ACHN (cell line): ENCODE results near the gene FARP2.
A peak's percentile ranks its signal among the peaks of the same experiment; 100 is the strongest.
"Not testable (repeated sequence)": the region's sequence is repeated elsewhere in the genome, so short reads cannot be mapped to it uniquely, and the experiment has no call there.

Source experiments
- DNase-seq: peaks from one replicate; pipeline ENCODE4 v3.0.0-alpha.2; 2015
- in situ Hi-C: cut with HindIII; loops from 2 replicates; pipeline ENCODE4 v1.10.0; 2017; ENCODE audit warnings: low sequenced_read_pairs, low pct_ligation_motif_present, low pct_unique_long_range_greater_than_20kb

Gene FARP2

GRCh38 chr2:241357531-241357930, 1.4 kb downstream of the FARP2 start:
- in situ Hi-C loops = no loop called here

GRCh38 chr2:241358470-241358869, 2.4 kb downstream of the FARP2 start:
- in situ Hi-C loops = no loop called here
- DNase-seq = no peak

More at GRCh38 chr2:241357531-241357930, 1.4 kb downstream of the FARP2 start:
- no peak for DNase-seq

GRCh38 chr2:241359481-241360045, 3.5 kb downstream of the FARP2 start:
- DNase-seq = no peak

GRCh38 chr2:241363426-241363825, 7.3 kb downstream of the FARP2 start:
- DNase-seq = peak; percentile 68
- in situ Hi-C loops = no loop called here

More at GRCh38 chr2:241359481-241360045, 3.5 kb downstream of the FARP2 start:
- in situ Hi-C loops = no loop called here

GRCh38 chr2:241364781-241365180, 8.7 kb downstream of the FARP2 start:
- DNase-seq = no peak
- in situ Hi-C loops = no loop called here

- in situ Hi-C loops = no loop called here
- no peak for DNase-seq
Observed at GRCh38 chr2:241366678-241367077, 10.6 kb downstream of the FARP2 start.

GRCh38 chr2:241368643-241369042, 12.6 kb downstream of the FARP2 start:
- no peak for DNase-seq
- in situ Hi-C loops = no loop called here

- DNase-seq = no peak
- in situ Hi-C loops = no loop called here
Observed at GRCh38 chr2:241372361-241372992, 16.4 kb downstream of the FARP2 start.

GRCh38 chr2:241373446-241373845, 17.4 kb downstream of the FARP2 start:
- in situ Hi-C loops = no loop called here

GRCh38 chr2:241373906-241374305, 17.8 kb downstream of the FARP2 start:
- DNase-seq, in situ Hi-C loops: not testable (repeated sequence)

More at GRCh38 chr2:241373446-241373845, 17.4 kb downstream of the FARP2 start:
- DNase-seq = no peak

GRCh38 chr2:241375300-241375699, 19.2 kb downstream of the FARP2 start:
- in situ Hi-C loops = no loop called here
- DNase-seq = no peak

- in situ Hi-C loops = no loop called here
- DNase-seq = no peak
Observed at GRCh38 chr2:241376808-241377207, 20.7 kb downstream of the FARP2 start.

GRCh38 chr2:241378816-241379215, 22.7 kb downstream of the FARP2 start:
- DNase-seq = no peak
- in situ Hi-C loops = no loop called here

GRCh38 chr2:241379481-241380480, 23.7 kb downstream of the FARP2 start:
- no peak for DNase-seq
- in situ Hi-C loops = no loop called here

GRCh38 chr2:241381872-241382271, 25.8 kb downstream of the FARP2 start:
- in situ Hi-C loops = no loop called here

GRCh38 chr2:241385450-241385849, 29.4 kb downstream of the FARP2 start:
- DNase-seq, in situ Hi-C loops: not testable (repeated sequence)

More at GRCh38 chr2:241381872-241382271, 25.8 kb downstream of the FARP2 start:
- DNase-seq = no peak

GRCh38 chr2:241386519-241386918, 30.4 kb downstream of the FARP2 start:
- DNase-seq = no peak
- in situ Hi-C loops = no loop called here

- DNase-seq = no peak
- in situ Hi-C loops = no loop called here
Observed at GRCh38 chr2:241389697-241390096, 33.6 kb downstream of the FARP2 start.
